SK-N-SH treated with all-trans-retinoic acid at 6 μM for 48 hours (cell line): Measurements from ENCODE around the gene MIPOL1.
"Not testable (repeated sequence)": the region's sequence is repeated elsewhere in the genome, so short reads cannot be mapped to it uniquely, and the experiment has no call there.

Experiments
- ATAC-seq: fragments of 200-7000 bp; cut with Tn5 transposase; 3 replicates; pipeline ENCODE4 v1.9.1; 2020; ENCODE audit warnings: mild to moderate bottlenecking, moderate library complexity
- ARNTL ChIP-seq: fragments of 450-650 bp; formaldehyde crosslinking; IDR thresholded peaks from 2 replicates; pipeline ENCODE4 v1.5.0; 2020; ENCODE audit warnings: low read depth, mild to moderate bottlenecking, moderate library complexity, borderline replicate concordance
- BACH2 ChIP-seq: fragments of 250-450 bp; sonication (Bioruptor Pico); IDR thresholded peaks from 2 replicates; pipeline ENCODE4 v1.9.0; 2021; ENCODE audit warnings: mild to moderate bottlenecking, borderline replicate concordance
- CSDC2 ChIP-seq: fragments of 250-450 bp; sonication (Bioruptor Pico); IDR thresholded peaks from 2 replicates; pipeline ENCODE4 v1.5.0; 2020; ENCODE audit warnings: mild to moderate bottlenecking, moderate library complexity
- ESRRG ChIP-seq: fragments of 250-450 bp; sonication (Bioruptor Pico); IDR thresholded peaks from 2 replicates; pipeline ENCODE4 v1.6.1; 2021; ENCODE audit warnings: mild to moderate bottlenecking
- ISL1 ChIP-seq: fragments of 250-450 bp; sonication (Bioruptor Pico); IDR thresholded peaks from 2 replicates; pipeline ENCODE4 v2.1.2; 2022; ENCODE audit warnings: mild to moderate bottlenecking, moderate library complexity
- OSR1 ChIP-seq: fragments of 250-450 bp; sonication (Bioruptor Pico); IDR thresholded peaks from 2 replicates; pipeline ENCODE4 v1.8.0; 2022; ENCODE audit warnings: moderate library complexity, mild to moderate bottlenecking, inconsistent platforms
- RARB ChIP-seq: fragments of 250-450 bp; sonication (Bioruptor Pico); IDR thresholded peaks from 2 replicates; pipeline ENCODE4 v1.8.0; 2021; ENCODE audit warnings: mild to moderate bottlenecking, moderate library complexity
- SNAI2 ChIP-seq: fragments of 250-450 bp; sonication (Bioruptor Pico); IDR thresholded peaks from 2 replicates; pipeline ENCODE4 v1.5.0; 2020; ENCODE audit warnings: mild to moderate bottlenecking, moderate library complexity
- TCF4 ChIP-seq: fragments of 250-450 bp; sonication (Bioruptor Pico); IDR thresholded peaks from 2 replicates; pipeline ENCODE4 v1.8.0; 2021; ENCODE audit warnings: mild to moderate bottlenecking, moderate library complexity, borderline replicate concordance
- TOX ChIP-seq: fragments of 250-450 bp; sonication (Bioruptor Pico); IDR thresholded peaks from 2 replicates; pipeline ENCODE4 v1.8.0; 2021; ENCODE audit warnings: mild to moderate bottlenecking, moderate library complexity, borderline replicate concordance
- ZC3H10 ChIP-seq: fragments of 250-450 bp; sonication (Bioruptor Pico); IDR thresholded peaks from 2 replicates; pipeline ENCODE4 v1.5.1; 2021; ENCODE audit warnings: mild to moderate bottlenecking, moderate library complexity
- ZFP3 ChIP-seq: fragments of 250-450 bp; sonication (Bioruptor Pico); IDR thresholded peaks from 2 replicates; pipeline ENCODE4 v1.5.0; 2020; ENCODE audit warnings: mild to moderate bottlenecking, moderate library complexity
- ZFP30 ChIP-seq: fragments of 450-650 bp; formaldehyde crosslinking; IDR thresholded peaks from 2 replicates; pipeline ENCODE4 v1.5.0; 2022; ENCODE audit warnings: mild to moderate bottlenecking, moderate library complexity
- ZNF70 ChIP-seq: fragments of 450-650 bp; formaldehyde crosslinking; IDR thresholded peaks from 2 replicates; pipeline ENCODE4 v1.5.0; 2020; ENCODE audit warnings: mild to moderate bottlenecking, moderate library complexity
- ZNF8 ChIP-seq: fragments of 450-650 bp; formaldehyde crosslinking; IDR thresholded peaks from 2 replicates; pipeline ENCODE4 v1.5.0; 2020; ENCODE audit warnings: mild to moderate bottlenecking, moderate library complexity
- TF ChIP-seq, protein P1 (sequence below): fragments of 250-450 bp; sonication (Bioruptor Pico); IDR thresholded peaks from 2 replicates; pipeline ENCODE4 v1.5.0; 2020; ENCODE audit warnings: mild to moderate bottlenecking, moderate library complexity
- TF ChIP-seq, protein P2 (sequence below): fragments of 250-450 bp; sonication (Bioruptor Pico); IDR thresholded peaks from 2 replicates; pipeline ENCODE4 v1.8.0; 2021; ENCODE audit warnings: low read depth, mild to moderate bottlenecking, moderate library complexity, borderline replicate concordance
- TF ChIP-seq, protein P3 (sequence below): fragments of 250-450 bp; sonication (Bioruptor Pico); IDR thresholded peaks from 2 replicates; pipeline ENCODE4 v1.8.0; 2020; ENCODE audit warnings: mild to moderate bottlenecking, moderate library complexity, borderline replicate concordance
- TF ChIP-seq, protein P4 (sequence below): fragments of 250-450 bp; sonication (Bioruptor Pico); IDR thresholded peaks from 2 replicates; pipeline ENCODE4 v1.5.1; 2020; ENCODE audit warnings: low read depth, mild to moderate bottlenecking, moderate library complexity

MIPOL1 gene

GRCh38 chr14:37221073-37221472 is 23.3 kb downstream of the MIPOL1 start:
- TF ChIP-seq ZFP3 (CRISPR knock-in tag) (no peak), RARB (CRISPR knock-in tag) (no peak), TOX (CRISPR knock-in tag) (no peak), ZNF70 (CRISPR knock-in tag) (no peak)
- TF ChIP-seq, protein P1, sequence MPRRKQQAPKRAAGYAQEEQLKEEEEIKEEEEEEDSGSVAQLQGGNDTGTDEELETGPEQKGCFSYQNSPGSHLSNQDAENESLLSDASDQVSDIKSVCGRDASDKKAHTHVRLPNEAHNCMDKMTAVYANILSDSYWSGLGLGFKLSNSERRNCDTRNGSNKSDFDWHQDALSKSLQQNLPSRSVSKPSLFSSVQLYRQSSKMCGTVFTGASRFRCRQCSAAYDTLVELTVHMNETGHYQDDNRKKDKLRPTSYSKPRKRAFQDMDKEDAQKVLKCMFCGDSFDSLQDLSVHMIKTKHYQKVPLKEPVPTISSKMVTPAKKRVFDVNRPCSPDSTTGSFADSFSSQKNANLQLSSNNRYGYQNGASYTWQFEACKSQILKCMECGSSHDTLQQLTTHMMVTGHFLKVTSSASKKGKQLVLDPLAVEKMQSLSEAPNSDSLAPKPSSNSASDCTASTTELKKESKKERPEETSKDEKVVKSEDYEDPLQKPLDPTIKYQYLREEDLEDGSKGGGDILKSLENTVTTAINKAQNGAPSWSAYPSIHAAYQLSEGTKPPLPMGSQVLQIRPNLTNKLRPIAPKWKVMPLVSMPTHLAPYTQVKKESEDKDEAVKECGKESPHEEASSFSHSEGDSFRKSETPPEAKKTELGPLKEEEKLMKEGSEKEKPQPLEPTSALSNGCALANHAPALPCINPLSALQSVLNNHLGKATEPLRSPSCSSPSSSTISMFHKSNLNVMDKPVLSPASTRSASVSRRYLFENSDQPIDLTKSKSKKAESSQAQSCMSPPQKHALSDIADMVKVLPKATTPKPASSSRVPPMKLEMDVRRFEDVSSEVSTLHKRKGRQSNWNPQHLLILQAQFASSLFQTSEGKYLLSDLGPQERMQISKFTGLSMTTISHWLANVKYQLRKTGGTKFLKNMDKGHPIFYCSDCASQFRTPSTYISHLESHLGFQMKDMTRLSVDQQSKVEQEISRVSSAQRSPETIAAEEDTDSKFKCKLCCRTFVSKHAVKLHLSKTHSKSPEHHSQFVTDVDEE = no peak
- TF ChIP-seq, protein P2, sequence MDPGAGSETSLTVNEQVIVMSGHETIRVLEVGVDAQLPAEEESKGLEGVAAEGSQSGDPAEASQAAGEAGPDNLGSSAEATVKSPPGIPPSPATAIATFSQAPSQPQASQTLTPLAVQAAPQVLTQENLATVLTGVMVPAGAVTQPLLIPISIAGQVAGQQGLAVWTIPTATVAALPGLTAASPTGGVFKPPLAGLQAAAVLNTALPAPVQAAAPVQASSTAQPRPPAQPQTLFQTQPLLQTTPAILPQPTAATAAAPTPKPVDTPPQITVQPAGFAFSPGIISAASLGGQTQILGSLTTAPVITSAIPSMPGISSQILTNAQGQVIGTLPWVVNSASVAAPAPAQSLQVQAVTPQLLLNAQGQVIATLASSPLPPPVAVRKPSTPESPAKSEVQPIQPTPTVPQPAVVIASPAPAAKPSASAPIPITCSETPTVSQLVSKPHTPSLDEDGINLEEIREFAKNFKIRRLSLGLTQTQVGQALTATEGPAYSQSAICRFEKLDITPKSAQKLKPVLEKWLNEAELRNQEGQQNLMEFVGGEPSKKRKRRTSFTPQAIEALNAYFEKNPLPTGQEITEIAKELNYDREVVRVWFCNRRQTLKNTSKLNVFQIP (CRISPR knock-in tag) = no peak
- TF ChIP-seq, all 23 proteins: peak for 0
- no peak for ATAC-seq

- no peak for ATAC-seq
- TF ChIP-seq ZFP3 (CRISPR knock-in tag) (no peak), ZC3H10 (CRISPR knock-in tag) (no peak), ZFP30 (no peak), ARNTL (CRISPR knock-in tag) (no peak), BACH2 (CRISPR knock-in tag) (no peak), SNAI2 (CRISPR knock-in tag) (no peak), RARB (CRISPR knock-in tag) (no peak), OSR1 (CRISPR knock-in tag) (no peak), TCF4 (CRISPR knock-in tag) (no peak), CSDC2 (CRISPR knock-in tag) (no peak), ISL1 (CRISPR knock-in tag) (no peak), ZNF8 (no peak), ESRRG (CRISPR knock-in tag) (no peak)
- TF ChIP-seq, protein P1 = no peak
- TF ChIP-seq, protein P3, sequence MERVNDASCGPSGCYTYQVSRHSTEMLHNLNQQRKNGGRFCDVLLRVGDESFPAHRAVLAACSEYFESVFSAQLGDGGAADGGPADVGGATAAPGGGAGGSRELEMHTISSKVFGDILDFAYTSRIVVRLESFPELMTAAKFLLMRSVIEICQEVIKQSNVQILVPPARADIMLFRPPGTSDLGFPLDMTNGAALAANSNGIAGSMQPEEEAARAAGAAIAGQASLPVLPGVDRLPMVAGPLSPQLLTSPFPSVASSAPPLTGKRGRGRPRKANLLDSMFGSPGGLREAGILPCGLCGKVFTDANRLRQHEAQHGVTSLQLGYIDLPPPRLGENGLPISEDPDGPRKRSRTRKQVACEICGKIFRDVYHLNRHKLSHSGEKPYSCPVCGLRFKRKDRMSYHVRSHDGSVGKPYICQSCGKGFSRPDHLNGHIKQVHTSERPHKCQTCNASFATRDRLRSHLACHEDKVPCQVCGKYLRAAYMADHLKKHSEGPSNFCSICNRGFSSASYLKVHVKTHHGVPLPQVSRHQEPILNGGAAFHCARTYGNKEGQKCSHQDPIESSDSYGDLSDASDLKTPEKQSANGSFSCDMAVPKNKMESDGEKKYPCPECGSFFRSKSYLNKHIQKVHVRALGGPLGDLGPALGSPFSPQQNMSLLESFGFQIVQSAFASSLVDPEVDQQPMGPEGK = no peak
- TF ChIP-seq, protein P4, sequence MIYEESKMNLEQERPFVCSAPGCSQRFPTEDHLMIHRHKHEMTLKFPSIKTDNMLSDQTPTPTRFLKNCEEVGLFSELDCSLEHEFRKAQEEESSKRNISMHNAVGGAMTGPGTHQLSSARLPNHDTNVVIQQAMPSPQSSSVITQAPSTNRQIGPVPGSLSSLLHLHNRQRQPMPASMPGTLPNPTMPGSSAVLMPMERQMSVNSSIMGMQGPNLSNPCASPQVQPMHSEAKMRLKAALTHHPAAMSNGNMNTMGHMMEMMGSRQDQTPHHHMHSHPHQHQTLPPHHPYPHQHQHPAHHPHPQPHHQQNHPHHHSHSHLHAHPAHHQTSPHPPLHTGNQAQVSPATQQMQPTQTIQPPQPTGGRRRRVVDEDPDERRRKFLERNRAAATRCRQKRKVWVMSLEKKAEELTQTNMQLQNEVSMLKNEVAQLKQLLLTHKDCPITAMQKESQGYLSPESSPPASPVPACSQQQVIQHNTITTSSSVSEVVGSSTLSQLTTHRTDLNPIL (CRISPR knock-in tag) = no peak
- TF ChIP-seq, protein P2 (CRISPR knock-in tag) = no peak
These were observed 26.3 kb downstream of the MIPOL1 start for GRCh38 chr14:37223947-37224474.

GRCh38 chr14:37225668-37226067 is 27.9 kb downstream of the MIPOL1 start:
- not testable (repeated sequence) for ATAC-seq
